Muscle layer of colon (tissue), 2 donors: ENCODE measurements around the gene B4GAT1.

ENCODE experiments used
- H3K27ac ChIP-seq: one replicate; pipeline ENCODE4 v1.7.0; 2013; ENCODE audit warnings: low read depth, mild to moderate bottlenecking, low read length, moderate library complexity
- H3K27me3 ChIP-seq, 2 donors: one replicate each; pipeline ENCODE4 v1.7.0; 2013; ENCODE audit warnings: low read length in 2 of 2, mild to moderate bottlenecking in 2 of 2; ENCODE audit not compliant: insufficient read depth in 2 of 2, control insufficient read depth in 1 of 2
- H3K36me3 ChIP-seq: one replicate; pipeline ENCODE4 v1.7.0; 2013; ENCODE audit warnings: mild to moderate bottlenecking, low read length; ENCODE audit not compliant: insufficient read depth
- H3K4me1 ChIP-seq: one replicate; pipeline ENCODE4 v1.7.0; 2013; ENCODE audit warnings: mild to moderate bottlenecking, low read length; ENCODE audit not compliant: insufficient read depth
- H3K4me3 ChIP-seq, 2 donors: one replicate each; pipeline ENCODE4 v1.7.0; 2013; ENCODE audit warnings: low read length in 2 of 2, low read depth in 1 of 2, mild to moderate bottlenecking in 1 of 2, moderate library complexity in 1 of 2
- H3K9ac ChIP-seq: one replicate; pipeline ENCODE4 v1.7.0; 2013; ENCODE audit warnings: low read length
- H3K9me3 ChIP-seq: one replicate; pipeline ENCODE4 v1.7.0; 2013; ENCODE audit warnings: mild to moderate bottlenecking, low read length
- donor health status: abdominal sarcoma.
- donor health status: Adenocarcinoma of cecum.

B4GAT1 gene

DNA sequence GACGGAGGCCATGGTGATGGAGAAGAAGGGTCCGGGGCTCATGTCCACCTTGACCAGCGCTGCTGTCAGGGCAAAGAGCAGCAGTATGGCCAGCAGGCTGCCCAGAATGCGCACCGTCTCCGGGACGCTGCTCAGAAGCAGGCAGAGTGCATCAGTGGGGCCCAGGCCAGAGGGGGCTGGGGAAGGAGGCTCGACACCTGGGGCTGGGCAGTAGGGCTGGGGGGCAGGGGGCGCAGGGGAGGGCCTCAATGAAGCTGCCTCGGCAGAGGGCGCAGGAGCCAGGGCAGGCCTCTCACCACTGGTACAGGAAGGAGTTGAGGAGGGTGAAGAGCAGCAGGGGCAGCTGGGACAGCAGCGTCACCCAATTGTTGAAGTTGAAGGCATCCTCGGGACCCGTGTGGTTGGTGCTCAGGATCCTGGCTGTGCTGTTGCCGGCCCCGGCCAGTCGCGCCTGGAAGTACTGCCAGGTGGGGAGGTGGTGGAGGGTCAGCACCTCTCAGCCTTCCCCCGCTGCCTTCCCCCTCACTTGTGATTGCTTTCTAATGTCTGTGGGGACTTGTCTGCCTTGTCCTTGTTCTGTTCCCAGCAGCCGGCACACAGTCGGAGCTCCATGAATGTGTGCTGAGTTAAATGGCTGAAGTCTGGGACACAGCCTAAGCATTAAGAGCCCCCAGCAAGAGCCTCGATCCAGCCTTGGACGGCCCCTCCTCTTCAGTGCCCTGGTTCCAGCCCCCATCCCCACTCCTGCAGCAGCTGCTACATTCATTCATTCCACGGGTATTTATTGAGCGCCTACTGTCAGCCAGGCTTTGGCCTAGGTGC, 21.9 kb upstream of the B4GAT1 start:
- no peak overlapping the region for H3K9ac ChIP-seq
- H3K4me3 ChIP-seq: no peak overlapping the region
- H3K4me1 ChIP-seq: peaks cover 6% of the 10 kb centered on the region
- H3K27ac ChIP-seq: no peak overlapping the region
- H3K36me3 ChIP-seq: no peaks in the 10 kb centered on the region
- H3K27me3 ChIP-seq: peaks cover 18 to 45% of the 10 kb centered on the region in 2 donors
- no peaks in the 10 kb centered on the region for H3K9me3 ChIP-seq

DNA sequence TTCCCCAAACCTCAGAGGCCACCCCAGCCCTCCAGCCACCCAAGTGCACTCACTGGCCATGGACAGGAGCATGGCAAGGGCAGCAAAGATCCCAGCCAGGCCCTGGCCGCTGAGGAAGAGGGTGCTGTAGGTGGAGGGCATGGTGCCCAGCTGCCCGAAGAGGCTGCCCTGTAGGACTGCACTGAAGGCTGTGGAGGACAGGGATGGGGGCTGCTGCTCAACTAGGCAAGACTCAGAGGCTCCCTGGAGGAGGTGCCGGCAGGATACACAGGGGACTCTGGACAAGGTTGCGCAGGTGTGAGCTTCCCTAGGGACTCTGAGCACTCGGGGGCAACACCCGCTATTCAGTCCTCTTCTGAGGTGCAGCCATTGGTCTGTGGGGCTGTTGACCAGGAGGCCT, 21.1 kb upstream of the B4GAT1 start:
- Histone ChIP-seq H3K4me3 (no peak overlapping the region), H3K27me3 (peaks cover 13 to 37% of the 10 kb centered on the region in 2 donors), H3K4me1 (peaks cover 6% of the 10 kb centered on the region), H3K36me3 (no peaks in the 10 kb centered on the region), H3K9ac (no peak overlapping the region), H3K9me3 (no peaks in the 10 kb centered on the region), H3K27ac (no peak overlapping the region)

DNA sequence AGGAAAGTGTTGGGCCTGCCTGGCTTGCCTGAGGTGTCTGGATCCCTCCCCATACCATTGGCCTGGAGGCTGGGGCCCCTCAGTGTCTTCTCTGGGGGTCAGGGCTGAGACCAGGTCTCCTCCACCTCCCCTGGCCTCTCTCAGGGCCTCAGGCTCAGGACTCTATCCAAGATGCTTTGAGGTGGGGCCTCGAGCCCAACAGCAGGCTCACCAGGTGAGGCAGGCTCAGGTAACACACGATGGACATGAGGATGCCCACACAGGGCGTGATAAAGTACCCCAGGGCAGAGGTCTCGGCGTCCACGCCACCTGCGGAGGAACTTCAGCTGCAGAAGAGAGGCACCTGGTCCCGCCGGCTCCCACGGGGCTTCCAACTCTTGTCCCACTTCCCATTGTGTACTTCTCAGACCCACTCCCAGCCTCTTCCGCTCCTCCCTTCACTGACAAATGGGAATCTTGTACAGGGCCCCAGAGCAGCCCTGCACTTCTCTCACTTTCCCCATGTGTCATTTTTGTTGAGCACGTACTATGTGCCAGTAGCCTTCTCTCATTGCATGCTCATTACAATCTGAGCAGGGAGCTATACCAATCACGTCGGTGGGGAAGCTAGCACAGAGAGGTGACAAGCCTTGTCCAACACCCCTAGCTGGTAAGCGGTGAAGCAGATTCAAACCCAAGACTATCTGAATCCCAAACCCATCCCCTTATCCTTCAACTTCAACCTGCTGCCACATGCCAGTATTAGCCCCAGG, 20.3 kb upstream of the B4GAT1 start:
- no peak overlapping the region for H3K27ac ChIP-seq
- H3K9me3 ChIP-seq: no peaks in the 10 kb centered on the region
- H3K4me3 ChIP-seq: no peak overlapping the region
- H3K36me3 ChIP-seq: no peaks in the 10 kb centered on the region
- peaks cover 6% of the 10 kb centered on the region for H3K4me1 ChIP-seq
- H3K9ac ChIP-seq: no peak overlapping the region
- peaks cover 8 to 30% of the 10 kb centered on the region in 2 donors for H3K27me3 ChIP-seq

DNA sequence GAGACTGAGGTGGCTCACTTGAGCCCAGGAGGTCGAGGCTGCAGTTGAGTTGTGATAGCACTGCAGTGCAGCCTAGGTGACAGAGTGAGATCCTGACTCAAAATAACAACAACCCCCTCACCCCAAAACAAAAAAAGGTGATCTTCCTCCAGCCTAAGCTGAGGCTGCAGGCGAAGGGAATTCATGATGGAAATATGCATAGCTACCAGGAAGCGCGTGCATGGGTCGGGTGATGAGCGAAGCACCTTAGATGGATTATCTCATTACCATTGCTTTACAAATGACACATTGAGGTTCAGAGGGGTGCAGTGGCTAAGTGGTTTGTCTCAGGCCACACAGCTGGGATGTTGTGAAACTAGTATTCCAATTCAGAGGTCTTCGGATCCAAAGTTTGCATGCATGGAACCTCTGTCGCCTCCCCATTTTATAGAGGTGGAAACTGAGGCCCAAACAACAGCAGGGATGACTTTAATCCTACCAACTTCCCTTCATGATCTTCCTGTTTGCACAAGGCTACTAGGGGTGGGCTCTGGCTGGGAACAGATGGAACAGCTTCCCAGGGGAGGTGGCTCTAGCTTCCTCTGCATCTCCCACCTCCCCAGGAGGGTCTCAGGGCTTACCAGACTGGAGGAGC, 19.5 kb upstream of the B4GAT1 start:
- H3K9me3 ChIP-seq: no peaks in the 10 kb centered on the region
- H3K4me1 ChIP-seq: peaks cover under 1% of the 10 kb centered on the region
- H3K4me3 ChIP-seq: no peak overlapping the region
- H3K27me3 ChIP-seq: peaks cover under 1 to 22% of the 10 kb centered on the region in 2 donors
- H3K36me3 ChIP-seq: no peaks in the 10 kb centered on the region
- H3K27ac ChIP-seq: no peak overlapping the region
- no peak overlapping the region for H3K9ac ChIP-seq

DNA sequence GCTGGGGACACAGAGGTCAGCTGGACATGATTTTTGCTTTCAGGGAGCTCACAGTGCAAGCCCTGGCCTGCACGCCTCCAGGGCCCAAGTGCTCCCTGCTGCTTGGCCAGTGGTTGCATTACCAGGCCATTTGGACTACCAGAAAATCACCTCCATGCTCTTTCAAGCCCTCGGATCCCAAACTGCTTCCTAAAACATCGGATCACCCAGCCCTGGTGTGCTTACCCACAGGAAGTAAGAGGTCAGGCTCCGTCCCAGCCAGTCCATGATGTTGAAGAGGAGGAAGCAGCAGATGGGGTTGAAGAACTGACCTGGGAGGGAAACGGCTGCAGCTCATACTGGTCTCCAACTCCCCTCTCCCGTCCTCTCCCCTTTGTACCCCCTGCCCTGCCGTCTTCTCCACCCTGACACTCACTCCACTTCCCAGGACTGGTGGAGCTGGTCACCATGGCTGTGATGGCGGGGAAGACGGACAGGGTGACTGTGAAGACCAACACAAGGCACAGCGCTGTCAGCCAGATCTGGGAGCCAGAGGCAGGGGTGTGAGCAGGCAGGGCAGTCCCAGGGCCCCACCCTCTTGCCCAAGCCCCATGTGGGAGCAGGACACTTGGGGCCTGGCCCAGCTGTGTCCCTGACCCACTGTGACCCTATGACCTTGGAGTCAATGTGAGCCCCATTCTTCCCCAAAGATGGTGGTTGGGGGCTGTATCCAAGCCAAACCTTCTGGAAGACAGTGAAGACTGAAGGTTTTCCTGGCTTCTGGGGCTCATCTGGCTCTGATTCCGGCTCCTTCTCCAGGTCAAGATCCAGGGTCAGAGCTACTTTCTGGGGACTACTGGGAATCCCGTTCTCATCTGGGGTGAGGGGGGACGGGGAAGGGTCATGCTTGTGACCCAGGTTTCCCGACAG, 18.5 kb upstream of the B4GAT1 start:
- H3K27ac ChIP-seq: no peak overlapping the region
- no peak overlapping the region for H3K9ac ChIP-seq
- no peak overlapping the region for H3K4me3 ChIP-seq
- H3K4me1 ChIP-seq: no peaks in the 10 kb centered on the region
- H3K36me3 ChIP-seq: no peaks in the 10 kb centered on the region
- no peaks in the 10 kb centered on the region for H3K9me3 ChIP-seq
- H3K27me3 ChIP-seq: peaks cover 0 to 12% of the 10 kb centered on the region in 2 donors

DNA sequence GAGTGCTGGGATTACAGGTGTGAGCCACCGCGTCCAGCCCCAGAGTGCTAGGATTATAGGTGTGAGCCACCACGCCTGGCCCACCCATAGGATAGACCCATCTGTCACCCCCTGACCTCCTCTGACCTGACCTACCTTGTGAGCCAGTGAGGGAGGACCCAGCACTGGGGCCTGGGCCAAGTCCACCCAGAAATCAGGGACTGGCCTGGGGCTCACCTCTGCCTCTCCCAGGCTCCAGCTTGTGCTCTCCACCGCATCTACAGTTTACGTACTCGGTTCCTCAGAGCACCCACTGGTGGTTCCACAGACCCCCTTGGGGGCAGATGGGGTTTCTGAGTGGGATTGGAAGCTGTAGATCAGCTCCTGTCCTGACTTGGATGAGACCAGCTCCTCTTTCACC, 17.7 kb upstream of the B4GAT1 start:
- Histone ChIP-seq H3K9ac (no peak overlapping the region), H3K36me3 (no peaks in the 10 kb centered on the region), H3K27me3 (peaks cover 0 to 5% of the 10 kb centered on the region in 2 donors), H3K27ac (no peak overlapping the region), H3K9me3 (no peaks in the 10 kb centered on the region), H3K4me1 (no peaks in the 10 kb centered on the region), H3K4me3 (no peak overlapping the region)

DNA sequence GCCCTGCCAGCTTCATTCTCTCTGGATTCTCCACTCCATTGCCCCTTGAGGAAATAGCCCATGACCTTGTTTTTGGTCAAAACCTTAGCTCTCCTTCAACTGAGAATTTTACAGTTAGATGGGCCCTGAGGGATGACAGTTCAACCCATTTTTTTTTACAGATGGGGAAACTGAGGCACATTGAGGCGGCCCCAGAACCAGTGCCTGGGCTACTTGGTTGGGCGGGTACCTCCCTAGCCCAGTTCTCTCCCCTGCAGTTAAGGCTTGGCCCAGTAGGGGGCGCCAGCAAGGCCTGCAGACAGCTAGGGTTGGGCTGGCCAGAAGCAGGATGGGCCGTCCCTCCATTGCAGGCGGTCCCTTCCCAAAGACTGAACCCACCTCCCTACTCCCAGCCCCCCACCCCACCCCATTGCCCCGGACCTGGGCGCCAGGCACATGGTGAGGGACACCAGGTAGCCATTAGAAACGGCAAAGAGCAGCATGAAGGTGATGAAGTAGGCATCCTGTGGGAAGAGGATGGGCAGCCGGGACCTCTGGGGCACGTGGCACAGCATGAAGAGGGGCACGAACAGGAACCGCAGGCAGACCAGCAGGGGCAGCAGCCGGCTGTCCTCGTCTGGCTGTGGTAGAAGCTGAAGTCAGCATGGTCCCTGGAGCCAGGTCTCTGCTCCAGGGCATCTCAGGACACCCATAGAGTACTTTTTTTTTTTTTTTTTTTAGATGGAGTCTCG, 16.5 kb upstream of the B4GAT1 start:
- H3K4me3 ChIP-seq: no peak overlapping the region
- H3K9ac ChIP-seq: no peak overlapping the region
- no peaks in the 10 kb centered on the region for H3K4me1 ChIP-seq
- no peaks in the 10 kb centered on the region for H3K9me3 ChIP-seq
- no peak overlapping the region for H3K27ac ChIP-seq
- H3K36me3 ChIP-seq: no peaks in the 10 kb centered on the region
- peaks cover 0 to 5% of the 10 kb centered on the region in 2 donors for H3K27me3 ChIP-seq

DNA sequence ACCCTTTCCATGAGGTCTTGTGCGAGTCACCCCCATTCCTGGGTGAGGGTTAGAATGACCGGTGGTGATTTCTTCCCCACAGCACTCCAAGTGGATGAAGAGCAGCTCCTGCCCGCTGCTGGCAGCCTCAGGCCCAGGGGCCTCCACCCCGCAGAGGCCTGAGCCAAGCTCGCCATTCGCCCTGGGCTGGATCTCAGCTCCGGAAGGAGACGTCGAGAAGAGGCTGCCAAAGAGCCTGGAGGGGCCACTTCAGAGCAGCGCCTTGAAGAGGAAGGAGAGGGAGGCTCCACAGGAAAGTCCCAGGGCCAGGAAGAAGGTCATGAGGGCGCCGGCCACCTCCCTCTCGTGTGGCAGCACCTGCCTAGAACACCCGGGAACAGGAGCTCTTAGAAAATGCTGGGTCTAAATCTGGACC, 15.8 kb upstream of the B4GAT1 start:
- H3K36me3 ChIP-seq: no peaks in the 10 kb centered on the region
- peaks cover 0 to under 1% of the 10 kb centered on the region in 2 donors for H3K27me3 ChIP-seq
- H3K4me1 ChIP-seq: no peaks in the 10 kb centered on the region
- no peak overlapping the region for H3K27ac ChIP-seq
- no peak overlapping the region for H3K9ac ChIP-seq
- H3K4me3 ChIP-seq: no peak overlapping the region
- no peaks in the 10 kb centered on the region for H3K9me3 ChIP-seq

DNA sequence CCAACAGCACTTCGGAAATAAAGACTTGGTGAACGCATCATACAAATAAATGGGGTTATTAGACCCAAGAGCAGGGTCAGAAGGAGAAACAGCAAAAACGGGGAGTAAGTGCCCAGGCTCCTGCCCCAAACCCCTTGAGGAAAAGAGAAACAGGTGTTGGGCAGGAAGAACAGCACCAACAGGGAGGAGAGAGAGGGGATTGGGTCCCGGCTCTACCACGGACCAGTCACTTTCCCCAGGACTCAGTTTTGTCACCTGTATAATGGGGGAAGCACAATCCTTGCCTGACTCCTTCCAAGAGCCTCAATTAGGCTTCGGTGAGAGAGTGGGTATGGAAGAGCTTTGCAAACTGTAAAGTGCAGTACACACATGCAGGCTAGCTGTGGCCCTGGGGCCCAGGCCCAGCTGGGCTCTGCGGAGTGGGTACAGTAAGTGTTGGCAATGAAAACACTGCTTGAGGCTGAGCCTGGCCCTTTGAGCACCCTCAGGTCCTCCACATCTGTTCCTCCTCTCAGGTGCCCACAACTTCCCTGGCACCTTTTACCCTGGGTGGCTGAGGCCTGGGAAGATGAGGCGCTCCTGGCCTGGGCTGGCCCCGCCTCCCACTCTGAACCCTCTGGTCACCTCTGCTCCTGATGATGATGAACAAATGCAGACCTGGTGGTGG, 15.2 kb upstream of the B4GAT1 start:
- Histone ChIP-seq H3K27me3 (no peaks in the 10 kb centered on the region), H3K27ac (no peak overlapping the region), H3K4me1 (no peaks in the 10 kb centered on the region), H3K36me3 (no peaks in the 10 kb centered on the region), H3K9me3 (no peaks in the 10 kb centered on the region), H3K4me3 (no peak overlapping the region), H3K9ac (no peak overlapping the region)

DNA sequence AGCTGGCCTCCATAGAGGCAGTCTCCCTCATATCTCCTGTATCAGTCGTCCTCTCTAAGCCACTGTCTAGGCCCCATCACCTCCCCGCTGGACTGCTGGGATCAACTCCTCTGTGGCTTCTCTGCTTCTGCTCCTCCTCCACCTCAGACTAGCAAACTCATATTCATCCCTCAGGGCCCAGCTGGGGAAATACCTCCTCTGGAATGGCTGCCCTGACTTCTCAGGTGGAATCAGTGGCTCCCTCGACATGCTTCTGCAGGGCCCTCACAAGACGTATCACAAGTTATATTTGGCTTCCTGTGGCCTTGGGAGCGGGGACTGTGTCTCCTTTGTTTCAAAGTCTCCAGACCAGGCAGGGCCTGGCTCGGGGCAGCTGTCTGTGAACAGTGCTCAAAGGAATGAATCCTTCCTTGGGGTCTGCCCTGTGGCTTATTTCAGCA, 14.1 kb upstream of the B4GAT1 start:
- Histone ChIP-seq H3K9me3 (no peaks in the 10 kb centered on the region), H3K4me3 (no peak overlapping the region), H3K27ac (no peak overlapping the region), H3K4me1 (no peaks in the 10 kb centered on the region), H3K9ac (no peak overlapping the region), H3K36me3 (no peaks in the 10 kb centered on the region), H3K27me3 (no peaks in the 10 kb centered on the region)
